GM21515 (cell line): ENCODE data around the gene TMEM208.

Experiments
- ATAC-seq: cut with Tn5 transposase; IDR thresholded peaks from one replicate; pipeline ENCODE4 v1.9.1; 2021; ENCODE audit not compliant: unreplicated experiment

Gene TMEM208

DNA sequence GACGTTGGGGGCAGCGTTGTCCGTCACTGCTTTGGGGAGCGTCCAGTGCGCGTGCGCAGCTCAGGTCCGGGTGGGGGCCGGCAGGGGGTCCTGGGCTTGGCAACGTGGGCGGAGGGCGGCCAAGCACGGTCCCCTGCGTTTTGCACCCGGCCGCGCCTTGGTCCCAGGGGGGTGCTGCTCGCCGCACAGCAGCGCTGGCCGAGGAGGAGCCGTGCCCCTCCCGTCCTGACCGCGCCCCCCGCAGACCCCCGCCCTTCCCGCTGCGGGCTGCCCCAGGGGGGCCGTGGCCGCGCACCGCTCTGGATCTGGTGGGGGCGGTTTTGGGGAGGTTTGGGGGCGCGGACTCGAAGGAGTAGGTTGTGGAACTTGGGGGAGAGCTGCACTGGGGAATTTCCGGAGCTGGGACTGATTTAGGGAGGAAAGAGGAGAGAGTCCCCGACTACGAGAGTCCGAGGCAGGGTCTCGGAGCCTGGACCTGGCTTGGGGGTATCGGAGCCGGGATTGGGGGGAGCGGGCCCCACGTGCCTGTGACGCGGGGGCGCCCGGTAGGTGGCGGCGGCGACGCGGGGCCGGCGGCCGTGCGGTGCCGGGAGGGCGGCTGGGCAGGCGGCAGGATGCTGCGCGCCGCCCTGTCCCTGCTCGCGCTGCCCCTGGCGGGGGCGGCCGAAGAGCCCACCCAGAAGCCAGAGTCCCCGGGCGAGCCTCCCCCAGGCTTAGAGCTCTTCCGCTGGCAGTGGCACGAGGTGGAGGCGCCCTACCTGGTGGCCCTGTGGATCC is 21.7 kb downstream of the TMEM208 start, which contains the start of gene SLC9A5:
SLC9A5 (plus strand) TSS at position 579 of the 777 bp plus-strand sequence; CDS start at position 615, 36 bp downstream.
- no peak for ATAC-seq

DNA sequence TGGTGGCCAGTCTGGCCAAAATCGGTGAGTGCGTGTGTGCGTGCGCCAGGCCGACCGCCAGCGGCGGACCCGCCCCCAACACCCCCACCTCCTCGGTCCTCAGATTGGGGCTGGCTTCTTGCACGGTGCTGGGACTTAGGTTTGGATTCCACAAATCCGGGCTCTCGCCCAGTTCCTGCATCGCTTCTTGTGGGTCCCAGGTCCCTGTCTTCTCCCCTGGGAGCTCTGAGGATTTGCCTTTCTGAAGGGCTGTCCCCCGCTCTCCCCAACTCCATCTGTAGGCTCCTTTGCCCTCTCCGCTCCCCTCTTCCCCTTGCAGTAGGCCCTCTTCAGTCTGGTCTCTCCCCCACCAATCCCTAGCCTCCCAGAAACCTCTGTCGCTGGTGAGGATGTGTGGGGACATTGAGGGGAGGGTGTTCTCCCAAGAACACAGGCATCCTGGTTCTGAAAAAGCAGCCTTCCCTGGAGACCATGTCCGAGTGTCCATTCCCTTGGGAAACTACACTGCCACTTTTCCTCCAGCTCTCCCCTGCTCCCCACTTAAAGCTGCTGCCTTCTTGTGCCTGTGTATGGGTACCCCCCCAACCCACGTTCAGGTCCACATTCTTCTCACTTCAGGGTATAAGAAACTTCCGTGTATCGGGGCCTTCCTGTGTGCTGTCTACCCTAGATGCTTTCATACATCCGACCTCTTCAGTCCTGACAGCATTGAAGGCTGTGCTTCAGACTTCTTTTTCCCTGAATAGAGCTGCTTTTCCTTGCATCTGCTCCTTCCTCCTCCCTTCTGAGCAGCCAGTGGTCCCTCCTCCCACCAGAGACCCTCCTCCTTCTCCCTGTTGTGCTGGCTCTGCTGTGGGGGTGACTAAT is 22.5 kb downstream of the TMEM208 start:
- ATAC-seq, result no peak

DNA sequence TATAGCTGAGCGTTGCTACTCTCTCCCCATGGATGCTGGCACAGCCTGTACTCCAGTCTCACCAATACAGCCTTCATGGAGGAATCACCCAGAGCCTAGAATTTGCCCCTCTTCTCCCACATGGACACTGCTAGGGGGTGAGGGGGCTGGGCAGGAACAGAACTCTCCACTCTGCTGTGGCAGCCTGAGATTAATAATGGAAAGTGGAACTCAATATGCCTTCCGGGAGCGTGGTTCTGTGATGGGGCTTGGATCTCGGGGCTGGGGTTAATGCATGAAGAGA is 23.1 kb downstream of the TMEM208 start:
- no peak for ATAC-seq

DNA sequence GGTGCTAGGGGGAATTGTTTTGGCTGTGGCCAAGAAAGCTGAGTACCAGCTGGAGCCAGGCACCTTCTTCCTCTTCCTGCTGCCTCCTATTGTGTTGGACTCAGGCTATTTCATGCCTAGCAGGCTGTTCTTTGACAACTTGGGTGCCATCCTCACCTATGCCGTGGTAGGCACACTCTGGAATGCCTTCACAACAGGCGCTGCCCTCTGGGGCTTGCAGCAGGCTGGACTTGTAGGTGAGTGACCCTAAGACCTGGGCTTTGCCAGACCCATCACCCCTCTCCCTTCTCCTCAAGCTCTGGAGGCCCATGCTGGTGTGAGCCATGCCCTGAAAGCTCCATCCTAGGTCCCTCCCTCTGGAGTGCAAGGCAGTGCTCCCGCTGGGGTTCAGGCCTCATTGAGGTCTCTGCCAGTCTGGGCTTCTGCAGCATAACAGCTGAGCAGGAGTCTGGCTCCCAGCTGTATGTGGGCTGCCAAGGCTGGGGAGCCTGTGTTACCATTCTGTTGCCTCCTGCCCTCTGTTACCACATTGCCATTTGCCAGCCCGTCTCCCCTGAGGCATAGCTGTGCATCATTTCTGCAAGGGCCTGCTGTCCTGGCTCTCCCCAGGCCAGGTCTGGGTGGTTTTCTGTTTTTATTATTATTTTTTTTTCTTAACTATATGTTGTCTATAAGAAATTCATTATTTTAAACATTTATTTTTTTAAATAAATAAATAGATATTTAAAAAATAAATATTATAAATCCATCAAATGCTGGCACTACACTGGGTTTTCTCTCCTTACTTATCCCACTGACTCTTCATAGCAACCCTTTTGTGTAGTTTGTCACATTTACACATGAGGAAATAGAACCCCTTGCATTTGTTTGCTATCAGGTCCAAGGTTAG is 25.9 kb downstream of the TMEM208 start:
- no peak for ATAC-seq

- ATAC-seq, result no peak
Measured at GRCh38 chr16:67254801-67255552, 28.0 kb downstream of the TMEM208 start.

GRCh38 chr16:67255553-67256221 is 28.8 kb downstream of the TMEM208 start:
- no peak for ATAC-seq

- no peak for ATAC-seq
Measured at GRCh38 chr16:67256701-67257230, 29.8 kb downstream of the TMEM208 start.

DNA sequence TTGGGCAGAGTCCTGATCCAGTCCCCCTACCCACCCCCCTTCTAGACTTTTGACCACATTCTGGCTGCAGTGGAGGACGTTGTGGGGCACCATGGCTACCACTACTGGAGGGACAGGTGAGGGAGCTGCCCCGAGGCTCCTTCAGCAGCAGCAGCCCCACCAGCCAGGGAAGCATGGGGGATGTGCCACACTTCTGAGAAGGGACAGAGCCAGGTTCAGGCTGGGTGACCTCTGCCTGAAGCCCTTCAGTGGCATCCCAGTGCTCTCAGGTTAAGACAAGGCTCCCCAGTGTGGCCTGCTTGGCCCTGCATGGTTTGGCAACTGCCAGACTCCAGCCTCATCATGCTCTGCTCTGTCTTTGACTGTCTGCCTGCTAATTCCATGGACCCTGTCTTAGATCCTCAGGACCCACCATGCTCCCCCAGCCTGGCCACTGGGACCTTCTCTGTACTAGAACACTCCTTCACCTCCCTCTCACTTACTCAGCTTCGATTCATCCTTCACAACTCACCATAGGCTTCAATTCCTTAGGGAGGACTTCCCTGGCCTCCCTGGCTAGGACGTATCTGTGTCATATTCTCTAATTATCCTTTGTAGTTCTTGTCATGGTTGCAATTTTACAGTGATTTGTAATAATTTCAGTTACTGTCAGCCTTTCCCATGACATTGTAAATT is 30.7 kb downstream of the TMEM208 start:
- no peak for ATAC-seq

DNA sequence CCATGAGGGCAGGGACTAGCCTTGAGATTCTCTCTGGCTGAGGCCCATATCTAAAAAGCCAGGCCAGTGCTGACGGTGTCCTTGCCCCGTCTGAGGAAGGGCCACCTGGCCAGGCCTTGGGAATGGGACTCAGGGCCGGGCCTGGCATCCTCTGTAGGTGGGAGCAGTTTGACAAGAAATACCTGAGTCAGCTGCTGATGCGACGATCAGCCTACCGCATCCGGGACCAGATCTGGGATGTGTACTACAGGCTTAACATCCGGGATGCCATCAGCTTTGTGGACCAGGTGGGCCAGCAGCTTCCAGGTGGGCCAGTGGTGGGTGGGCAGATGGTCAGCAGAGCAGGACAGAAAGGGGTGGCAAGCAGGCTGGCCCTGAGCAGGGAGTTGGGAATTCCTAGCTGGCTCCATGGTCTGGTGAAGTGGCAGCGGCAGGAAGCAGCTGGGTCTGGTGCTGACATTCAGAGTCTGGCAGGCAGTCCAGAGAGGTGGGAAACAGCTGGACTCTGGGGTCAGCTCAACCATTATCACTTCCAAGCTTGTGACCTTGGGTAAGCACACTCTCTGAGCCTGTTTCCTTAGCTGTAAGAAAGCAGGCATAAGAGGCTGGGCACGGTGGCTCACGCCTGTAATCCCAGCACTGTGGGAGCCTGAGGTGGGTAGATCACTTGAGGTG is 31.4 kb downstream of the TMEM208 start:
- no peak for ATAC-seq

DNA sequence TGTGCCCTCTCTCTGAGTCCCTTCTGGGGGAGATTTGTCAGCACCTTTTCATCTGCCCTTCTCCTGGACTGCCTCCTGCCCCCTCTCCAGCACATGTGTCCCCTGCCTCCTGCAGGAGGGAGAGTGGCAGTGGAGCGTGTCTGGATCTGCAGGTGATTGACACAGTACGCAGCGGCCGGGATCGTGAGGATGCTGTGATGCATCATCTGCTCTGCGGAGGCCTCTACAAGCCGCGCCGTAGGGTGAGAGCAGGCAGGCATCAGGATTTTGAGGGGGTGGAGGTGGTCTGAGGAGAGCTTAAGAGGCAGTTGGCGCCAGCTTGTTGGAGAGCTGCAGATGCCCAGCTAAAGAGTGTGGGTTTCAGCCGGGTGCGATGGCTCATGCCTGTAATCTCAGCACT is 32.8 kb downstream of the TMEM208 start:
- ATAC-seq, result no peak

- no peak for ATAC-seq
Measured at GRCh38 chr16:67260426-67261063, 33.6 kb downstream of the TMEM208 start.

DNA sequence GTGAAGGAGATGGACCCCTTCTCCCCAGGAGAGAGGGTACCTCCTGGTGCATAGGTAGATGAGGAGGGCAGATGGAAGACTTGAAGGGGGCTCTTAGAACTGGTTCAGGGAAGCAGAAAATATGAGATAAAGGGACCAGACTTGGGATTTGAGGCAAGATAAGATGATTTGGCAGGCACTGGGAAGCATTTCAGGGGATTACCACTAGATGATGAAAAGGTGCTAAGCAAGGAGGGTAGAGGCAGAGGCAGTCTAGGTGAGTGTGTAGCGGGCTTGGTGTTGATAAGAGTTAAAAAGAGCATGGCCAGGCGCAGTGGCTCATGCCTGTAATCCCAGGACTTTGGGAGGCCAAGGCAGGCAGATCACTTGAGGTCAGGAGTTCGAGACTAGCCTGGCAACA is 36.3 kb downstream of the TMEM208 start:
- ATAC-seq, result no peak

GRCh38 chr16:67264277-67264676 is 37.3 kb downstream of the TMEM208 start:
- no peak for ATAC-seq

DNA sequence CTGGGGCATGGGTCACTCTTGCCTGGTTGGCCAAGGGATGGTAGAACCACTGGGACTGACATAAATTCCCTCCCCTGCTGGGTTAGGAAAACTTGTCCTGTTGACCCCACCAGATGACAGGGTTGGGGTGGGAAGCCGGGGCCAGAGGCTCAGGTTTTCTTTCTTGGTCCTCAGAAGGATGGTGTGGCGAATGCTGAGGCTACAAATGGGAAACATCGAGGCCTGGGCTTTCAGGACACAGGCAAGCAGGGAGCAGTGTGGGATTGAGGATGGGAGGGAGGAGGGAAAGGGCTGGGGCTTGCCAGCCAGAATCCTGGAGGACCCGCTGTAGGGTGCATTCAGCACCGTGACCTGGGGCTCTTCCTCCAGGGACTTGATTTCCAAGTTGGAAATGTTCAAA is 37.9 kb downstream of the TMEM208 start:
- ATAC-seq, result no peak

DNA sequence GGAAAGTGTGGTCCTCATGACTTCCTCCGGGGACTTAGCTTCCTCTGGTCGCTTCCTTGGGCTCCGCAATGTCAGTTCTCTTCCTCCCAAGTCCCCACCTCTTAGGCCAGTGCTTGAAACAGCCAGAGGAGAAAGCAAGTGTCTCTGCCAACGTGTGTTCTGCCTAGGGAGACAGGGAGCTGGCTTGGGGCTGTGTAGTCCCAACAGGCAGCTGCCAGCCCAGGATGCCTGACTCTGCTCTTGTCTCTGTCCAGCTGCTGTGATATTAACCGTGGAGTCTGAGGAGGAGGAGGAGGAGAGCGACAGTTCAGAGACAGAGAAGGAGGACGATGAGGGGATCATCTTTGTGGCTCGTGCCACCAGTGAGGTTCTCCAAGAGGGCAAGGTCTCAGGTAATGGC is 38.9 kb downstream of the TMEM208 start:
- ATAC-seq, result no peak

DNA sequence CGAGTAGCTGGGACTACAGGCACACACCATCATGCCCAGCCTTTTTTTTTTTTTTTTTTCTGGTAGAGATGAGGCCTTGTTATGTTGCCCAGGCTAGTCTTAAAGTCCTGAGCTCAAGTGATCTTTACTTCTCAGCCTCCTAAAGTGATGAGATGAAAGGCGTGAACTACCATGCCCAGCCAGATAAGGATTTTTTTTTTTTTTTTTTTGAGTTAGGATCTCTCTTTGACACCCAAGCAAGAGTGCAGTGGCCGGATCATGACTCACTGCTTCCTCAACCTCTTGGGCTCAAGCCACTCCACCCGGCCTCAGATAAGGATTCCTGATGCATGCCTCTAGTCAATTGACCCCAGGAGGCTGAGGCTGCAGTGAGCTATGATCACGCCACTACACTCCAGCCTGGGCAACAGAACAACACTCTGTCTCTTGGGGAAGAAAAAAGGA is 41.2 kb downstream of the TMEM208 start:
- ATAC-seq, result no peak

DNA sequence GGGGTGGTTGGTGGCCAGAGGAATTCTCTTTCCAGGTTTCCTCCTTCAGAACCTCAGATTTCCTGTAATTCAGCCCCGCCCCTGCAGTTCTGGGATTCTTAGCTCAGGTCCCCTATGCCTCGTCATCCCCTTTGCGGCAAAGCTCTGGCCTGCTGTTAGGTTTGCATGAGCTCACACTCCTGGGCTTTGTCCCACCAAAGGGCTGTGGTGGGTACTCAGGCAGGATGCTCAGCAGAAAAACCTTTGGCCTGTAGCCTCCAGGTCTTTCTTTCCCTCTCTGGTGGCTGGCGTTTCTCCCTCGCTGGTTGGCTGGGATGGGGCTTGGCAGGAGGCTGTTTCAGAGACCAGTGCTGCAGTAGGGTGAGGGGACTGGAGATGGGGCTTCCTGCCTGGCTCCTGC is 42.8 kb downstream of the TMEM208 start:
- no peak for ATAC-seq

DNA sequence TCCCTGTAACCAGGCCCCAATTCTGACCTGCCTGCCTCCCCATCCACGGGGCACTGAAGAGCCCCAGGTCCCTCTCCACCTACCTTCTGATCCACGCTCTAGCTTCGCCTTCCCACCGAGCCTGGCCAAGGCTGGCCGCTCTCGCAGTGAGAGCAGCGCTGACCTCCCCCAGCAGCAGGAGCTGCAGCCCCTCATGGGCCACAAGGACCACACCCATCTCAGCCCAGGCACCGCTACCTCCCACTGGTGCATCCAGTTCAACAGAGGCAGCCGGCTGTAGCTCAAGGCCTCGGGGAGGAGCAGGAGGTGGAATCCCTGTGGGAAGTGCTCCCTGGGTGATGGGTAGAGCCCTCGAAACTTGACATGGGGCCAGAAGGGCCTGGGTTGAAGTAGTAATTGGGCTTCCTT is 44.0 kb downstream of the TMEM208 start:
- ATAC-seq, result no peak
